Muscle layer of duodenum (tissue), 2 donors: Measurements from ENCODE around the gene IGFALS.

ENCODE experiments used
- H3K27ac ChIP-seq: one replicate; pipeline ENCODE4 v1.7.0; 2013; ENCODE audit warnings: mild to moderate bottlenecking, low read length
- H3K27me3 ChIP-seq: one replicate; pipeline ENCODE4 v1.7.0; 2013; ENCODE audit warnings: low read depth, mild to moderate bottlenecking, control low read depth, low read length
- H3K36me3 ChIP-seq, 2 donors: one replicate each; pipeline ENCODE4 v1.7.0; 2013; ENCODE audit warnings: low read length in 2 of 2, control low read depth in 1 of 2, mild to moderate bottlenecking in 1 of 2; ENCODE audit not compliant: insufficient read depth in 2 of 2, control insufficient read depth in 1 of 2
- H3K4me1 ChIP-seq, 2 donors: one replicate each; pipeline ENCODE4 v1.7.0; 2013; ENCODE audit warnings: low read length in 2 of 2, mild to moderate bottlenecking in 2 of 2, control low read depth in 1 of 2, moderate library complexity in 1 of 2; ENCODE audit not compliant: insufficient read depth in 2 of 2, control insufficient read depth in 1 of 2
- H3K4me3 ChIP-seq, 2 donors: one replicate each; pipeline ENCODE4 v1.7.0; 2013; ENCODE audit warnings: low read length in 2 of 2, low read depth in 1 of 2, mild to moderate bottlenecking in 1 of 2
- H3K9me3 ChIP-seq, 2 donors: one replicate each; pipeline ENCODE4 v1.7.0; 2013; ENCODE audit warnings: low read length in 2 of 2, control low read depth in 1 of 2, mild to moderate bottlenecking in 1 of 2; ENCODE audit not compliant: control insufficient read depth in 1 of 2
- donor health status: healthy.

The IGFALS gene

DNA sequence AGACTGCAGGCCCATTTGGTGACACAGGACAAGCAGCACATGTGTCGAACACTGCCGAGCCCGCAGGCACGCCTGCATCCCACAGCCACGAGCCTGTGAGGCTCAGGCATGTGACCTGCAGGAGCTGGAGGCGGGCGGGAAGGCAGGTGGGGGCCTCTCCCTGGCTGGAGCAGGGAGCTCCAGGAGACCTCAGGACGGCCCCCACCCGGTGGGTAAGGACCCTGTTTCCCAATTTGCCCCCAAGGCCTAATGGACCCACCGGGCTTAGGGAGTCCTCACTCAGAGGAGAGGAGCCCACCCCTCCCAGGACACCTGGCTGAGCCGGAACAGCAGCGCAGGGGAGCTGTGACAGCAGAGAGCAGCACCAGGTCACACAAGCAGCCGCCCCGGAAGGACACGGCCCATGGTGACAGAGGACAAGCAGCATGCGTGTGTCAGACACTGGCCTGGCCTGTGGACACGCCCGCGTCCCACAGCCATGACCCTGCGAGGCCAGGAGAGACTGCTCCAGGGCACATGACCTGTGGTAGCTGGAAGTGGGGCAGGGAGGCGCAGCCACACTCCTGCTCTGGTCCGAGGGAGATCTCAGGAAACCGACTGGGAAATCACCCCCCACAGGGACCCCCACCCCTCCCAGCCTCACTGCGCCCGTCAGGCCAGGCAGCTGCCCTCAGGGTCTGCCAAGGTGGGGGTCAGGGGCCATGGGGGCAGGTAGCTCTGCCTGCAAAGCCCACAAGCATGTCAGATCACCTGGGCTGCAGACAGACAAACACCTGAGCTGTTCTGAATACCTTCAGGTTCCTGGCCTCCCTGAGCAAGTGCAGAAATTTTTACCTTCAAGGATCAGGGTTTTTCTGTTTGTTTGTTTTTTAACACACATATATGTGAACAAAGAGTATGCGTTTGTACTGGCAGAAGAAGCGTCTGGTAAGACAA lies 13.5 kb downstream of the IGFALS start:
- Histone ChIP-seq H3K27me3 (no peaks in the 10 kb centered on the region), H3K36me3 (peaks cover 0 to 35% of the 10 kb centered on the region in 2 donors), H3K4me1 (peaks cover 6 to 43% of the 10 kb centered on the region in 2 donors), H3K27ac (no peak overlapping the region), H3K9me3 (no peaks in the 10 kb centered on the region), H3K4me3 (no peak overlapping the region)

DNA sequence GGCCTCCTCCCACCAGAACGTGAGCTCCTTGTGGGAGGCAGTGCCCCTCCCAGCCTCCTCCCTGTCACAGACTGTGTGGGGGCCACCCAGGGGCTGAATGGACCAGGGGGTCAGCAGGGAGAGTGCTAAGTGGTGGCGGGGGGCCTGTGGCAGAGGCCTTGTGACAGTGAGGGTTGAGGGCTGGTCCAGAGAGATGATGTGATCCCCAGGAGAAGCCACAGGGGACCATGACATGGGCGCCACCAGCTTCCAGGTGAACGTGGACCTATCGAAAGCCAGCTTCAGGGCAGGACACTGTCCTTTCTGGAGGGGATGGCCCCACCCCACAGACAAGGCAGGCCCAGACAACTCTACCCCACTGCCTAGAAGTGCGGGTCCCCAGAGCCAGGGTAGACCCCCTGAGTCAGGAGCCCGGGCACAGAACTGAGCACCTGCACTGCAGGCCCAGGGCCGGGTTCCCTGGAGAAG lies 14.2 kb downstream of the IGFALS start:
- Histone ChIP-seq H3K36me3 (peaks cover 0 to 39% of the 10 kb centered on the region in 2 donors), H3K27me3 (no peaks in the 10 kb centered on the region), H3K9me3 (no peaks in the 10 kb centered on the region), H3K4me3 (no peak overlapping the region), H3K27ac (no peak overlapping the region), H3K4me1 (peaks cover 6 to 43% of the 10 kb centered on the region in 2 donors)

GRCh38 chr16:1778200-1779179 lies 15.0 kb downstream of the IGFALS start:
- Histone ChIP-seq H3K4me3 (no peak overlapping the region), H3K27ac (no peak overlapping the region), H3K9me3 (no peaks in the 10 kb centered on the region), H3K27me3 (no peaks in the 10 kb centered on the region), H3K4me1 (peaks cover 8 to 42% of the 10 kb centered on the region in 2 donors), H3K36me3 (peaks cover 0 to 39% of the 10 kb centered on the region in 2 donors)

GRCh38 chr16:1777375-1778199 lies 15.9 kb downstream of the IGFALS start:
- Histone ChIP-seq H3K27me3 (no peaks in the 10 kb centered on the region), H3K4me3 (no peak overlapping the region), H3K9me3 (no peaks in the 10 kb centered on the region), H3K27ac (no peak overlapping the region), H3K36me3 (peaks cover 0 to 39% of the 10 kb centered on the region in 2 donors), H3K4me1 (peaks cover 8 to 40% of the 10 kb centered on the region in 2 donors)

DNA sequence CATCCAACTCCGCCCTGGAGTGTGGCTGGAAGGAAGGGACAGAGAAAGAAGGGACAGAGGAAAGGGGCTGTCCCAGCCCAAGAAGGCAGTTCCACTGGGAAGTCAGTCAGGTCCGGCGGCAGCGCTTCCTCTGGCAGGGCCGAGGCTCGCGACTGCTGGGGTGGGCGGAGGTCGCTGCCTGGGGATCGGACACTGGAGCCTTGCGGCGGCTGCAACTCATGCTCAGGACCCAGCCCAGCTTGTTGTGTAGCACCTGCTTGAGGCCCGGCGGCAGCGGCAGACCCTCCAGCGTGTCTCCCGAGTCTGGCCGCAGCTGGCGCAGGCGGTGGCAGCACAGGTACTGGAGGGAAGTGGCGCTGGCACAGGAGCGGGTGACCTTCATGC lies 16.5 kb downstream of the IGFALS start:
- H3K27me3 ChIP-seq = no peaks in the 10 kb centered on the region
- peaks cover 0 to 39% of the 10 kb centered on the region in 2 donors for H3K36me3 ChIP-seq
- no peak overlapping the region for H3K4me3 ChIP-seq
- no peak overlapping the region for H3K27ac ChIP-seq
- H3K4me1 ChIP-seq = peaks cover 8 to 46% of the 10 kb centered on the region in 2 donors
- H3K9me3 ChIP-seq = no peaks in the 10 kb centered on the region

GRCh38 chr16:1776672-1776955 lies 16.9 kb downstream of the IGFALS start:
- peaks cover 0 to 39% of the 10 kb centered on the region in 2 donors for H3K36me3 ChIP-seq
- H3K9me3 ChIP-seq = no peaks in the 10 kb centered on the region
- peaks cover 8 to 45% of the 10 kb centered on the region in 2 donors for H3K4me1 ChIP-seq
- no peaks in the 10 kb centered on the region for H3K27me3 ChIP-seq
- no peak overlapping the region for H3K4me3 ChIP-seq
- H3K27ac ChIP-seq = no peak overlapping the region

DNA sequence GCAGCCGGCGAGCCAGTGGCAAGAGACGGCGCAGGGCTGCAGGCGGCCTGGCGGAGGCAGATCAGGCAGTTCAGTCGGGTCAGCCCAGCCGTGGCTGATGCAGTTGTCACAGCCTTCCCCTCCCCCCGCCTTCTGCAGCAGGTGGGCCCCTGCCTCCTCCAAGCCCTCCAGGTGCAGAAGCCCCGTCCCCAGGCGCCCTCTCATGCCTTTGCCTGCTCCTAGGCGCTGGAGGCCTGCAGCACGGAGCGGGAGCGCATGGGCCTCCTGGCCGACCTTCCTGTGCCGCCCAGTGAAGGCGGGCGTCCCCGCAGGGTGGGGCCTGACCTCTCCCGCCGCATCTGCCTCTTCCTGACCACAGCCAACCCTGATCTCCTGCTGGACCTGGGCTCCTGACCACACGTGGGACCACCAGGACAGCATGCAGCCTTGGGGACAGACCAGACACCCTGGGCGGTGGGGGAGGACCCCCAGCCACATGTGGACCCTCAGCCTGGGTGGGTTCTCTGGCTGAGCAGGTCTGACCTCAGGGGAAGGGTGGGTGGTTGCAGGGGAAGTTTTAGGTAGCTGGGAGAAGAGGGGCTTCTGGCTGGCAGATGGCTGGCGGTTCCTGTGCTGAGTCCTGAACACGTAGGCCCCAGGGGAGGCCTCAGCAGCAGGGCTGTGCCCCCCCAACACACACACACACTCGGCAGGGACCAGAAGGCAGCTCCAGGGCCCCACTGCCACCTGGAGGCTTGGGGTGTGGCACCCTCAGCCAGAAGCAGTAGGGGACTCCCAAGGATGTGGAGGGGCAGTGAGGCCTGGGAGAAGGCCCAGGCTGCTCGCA lies 17.4 kb downstream of the IGFALS start:
- H3K27ac ChIP-seq = no peak overlapping the region
- no peak overlapping the region for H3K4me3 ChIP-seq
- H3K36me3 ChIP-seq = peaks cover 0 to 39% of the 10 kb centered on the region in 2 donors
- peaks cover 3 to 40% of the 10 kb centered on the region in 2 donors for H3K4me1 ChIP-seq
- no peaks in the 10 kb centered on the region for H3K9me3 ChIP-seq
- H3K27me3 ChIP-seq = no peaks in the 10 kb centered on the region

- no peak overlapping the region for H3K27ac ChIP-seq
- peaks cover 0 to 38% of the 10 kb centered on the region in 2 donors for H3K36me3 ChIP-seq
- H3K4me3 ChIP-seq = no peak overlapping the region
- H3K27me3 ChIP-seq = no peaks in the 10 kb centered on the region
- peaks cover 2 to 40% of the 10 kb centered on the region in 2 donors for H3K4me1 ChIP-seq
- no peaks in the 10 kb centered on the region for H3K9me3 ChIP-seq
Observed at GRCh38 chr16:1775006-1775845, 18.3 kb downstream of the IGFALS start.

GRCh38 chr16:1774448-1774780 lies 19.1 kb downstream of the IGFALS start:
- Histone ChIP-seq H3K27ac (no peak overlapping the region), H3K27me3 (no peaks in the 10 kb centered on the region), H3K4me3 (peak overlapping the region in 1 of 2 donors; percentile 99), H3K4me1 (peaks cover 2 to 45% of the 10 kb centered on the region in 2 donors), H3K36me3 (peaks cover 0 to 36% of the 10 kb centered on the region in 2 donors), H3K9me3 (no peaks in the 10 kb centered on the region)
